GM19043 (cell line): ENCODE measurements around the gene CRY1.
A peak's percentile ranks its signal among the peaks of the same experiment; 100 is the strongest.

Source experiments
- ATAC-seq: cut with Tn5 transposase; IDR thresholded peaks from one replicate; pipeline ENCODE4 v1.9.1; 2021; ENCODE audit warnings: low read depth; ENCODE audit not compliant: unreplicated experiment

CRY1 gene

DNA sequence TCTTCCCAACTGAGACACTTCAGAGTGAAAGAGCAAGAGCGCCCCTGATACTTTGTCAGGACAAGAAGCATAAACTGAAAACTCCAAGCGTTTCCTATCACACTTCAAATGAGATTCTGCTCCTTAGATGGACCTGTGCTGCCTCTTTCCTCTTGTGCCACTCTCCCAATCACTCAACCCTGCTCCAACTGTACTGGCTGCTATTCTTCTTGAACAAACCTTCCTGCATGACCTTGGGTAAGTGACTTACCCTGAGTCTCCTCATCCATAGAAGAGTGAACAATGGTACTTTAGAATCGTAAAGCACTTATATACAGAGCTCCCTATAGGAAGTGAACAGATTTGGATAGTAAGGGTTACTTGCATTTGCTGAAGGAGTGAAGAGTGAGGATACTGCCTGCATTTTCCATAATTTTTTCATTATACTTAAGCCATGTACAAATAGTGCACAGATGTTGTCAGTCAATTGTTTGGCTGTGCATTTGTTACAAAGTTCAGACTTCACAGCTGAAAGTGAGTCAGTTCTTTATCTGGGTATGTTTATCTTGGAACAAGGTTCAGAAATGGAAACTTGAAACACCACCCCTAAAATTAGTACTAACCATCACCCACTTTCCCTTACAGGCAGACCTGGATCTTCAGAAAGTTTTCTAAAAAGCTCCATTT lies 117.2 kb downstream of the CRY1 start:
- no peak for ATAC-seq

DNA sequence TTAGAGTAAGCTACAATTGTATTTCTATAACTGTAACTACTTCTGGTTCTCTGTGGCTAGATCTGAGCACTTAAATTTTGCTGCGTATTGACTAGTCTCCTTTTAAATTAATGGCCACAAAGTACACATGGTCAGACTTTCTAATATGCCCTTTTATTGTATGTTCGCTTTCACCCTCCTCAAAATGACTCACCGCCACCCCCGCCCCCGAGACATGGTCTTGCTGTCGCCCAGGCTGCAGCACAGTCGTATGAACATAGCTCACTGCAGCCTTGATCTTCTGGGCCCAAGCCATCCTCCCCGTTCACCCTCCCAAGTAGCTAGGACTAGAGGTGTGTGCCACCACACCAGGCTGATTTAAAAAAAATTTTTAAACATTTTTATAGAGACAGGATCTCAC lies 118.3 kb downstream of the CRY1 start:
- no peak for ATAC-seq

DNA sequence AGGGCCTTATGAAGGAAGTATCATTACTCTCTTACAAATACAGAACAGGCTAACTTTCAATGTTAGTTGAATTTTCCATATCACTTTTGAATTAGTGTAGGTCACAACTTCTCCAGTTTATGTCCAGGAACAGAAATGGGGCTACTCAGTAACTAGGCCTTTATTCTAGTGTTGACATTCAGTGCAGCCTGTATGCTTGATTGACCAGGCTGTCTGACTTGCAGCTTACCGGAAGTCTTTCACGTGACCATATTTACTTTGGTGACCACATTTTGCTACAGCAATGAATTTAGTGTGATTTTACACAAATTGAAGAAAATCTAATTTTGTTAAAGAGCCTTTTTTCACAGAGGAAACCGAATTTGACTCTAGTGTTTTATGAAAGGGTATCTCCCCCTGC lies 118.8 kb downstream of the CRY1 start:
- ATAC-seq, result peak; percentile 95

DNA sequence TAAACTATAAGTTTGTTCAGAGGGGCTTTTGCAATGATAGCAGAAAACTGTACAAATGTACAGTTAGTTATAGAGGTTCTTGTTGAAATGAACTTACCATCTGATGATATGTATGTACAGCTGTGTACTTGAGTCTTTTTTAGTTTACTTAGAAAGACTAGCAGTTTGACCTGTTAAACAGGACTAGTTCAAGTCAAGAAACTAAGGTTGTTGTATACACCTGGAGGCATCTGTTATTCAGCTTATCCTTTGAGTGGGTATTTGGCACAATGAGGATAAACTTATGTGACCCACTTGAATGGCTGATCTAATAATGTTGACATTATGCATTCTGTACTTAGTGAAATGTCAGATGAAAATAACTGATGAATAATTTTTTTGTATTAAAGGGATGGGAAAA lies 119.8 kb downstream of the CRY1 start:
- no peak for ATAC-seq

DNA sequence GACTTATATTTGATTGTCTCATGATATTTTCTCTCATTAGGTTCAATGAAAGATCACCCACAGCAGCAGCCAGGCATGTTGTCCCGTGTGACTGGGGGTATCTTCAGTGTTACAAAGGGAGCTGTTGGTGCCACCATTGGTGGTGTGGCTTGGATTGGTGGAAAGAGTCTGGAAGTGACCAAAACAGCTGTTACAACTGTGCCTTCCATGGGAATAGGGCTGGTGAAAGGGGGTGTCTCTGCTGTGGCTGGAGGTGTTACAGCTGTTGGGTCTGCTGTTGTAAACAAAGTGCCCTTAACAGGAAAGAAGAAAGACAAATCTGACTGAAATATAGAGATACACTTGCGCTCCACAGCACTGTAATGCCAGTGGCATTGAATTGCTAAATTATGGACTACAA lies 122.3 kb downstream of the CRY1 start:
- no peak for ATAC-seq

DNA sequence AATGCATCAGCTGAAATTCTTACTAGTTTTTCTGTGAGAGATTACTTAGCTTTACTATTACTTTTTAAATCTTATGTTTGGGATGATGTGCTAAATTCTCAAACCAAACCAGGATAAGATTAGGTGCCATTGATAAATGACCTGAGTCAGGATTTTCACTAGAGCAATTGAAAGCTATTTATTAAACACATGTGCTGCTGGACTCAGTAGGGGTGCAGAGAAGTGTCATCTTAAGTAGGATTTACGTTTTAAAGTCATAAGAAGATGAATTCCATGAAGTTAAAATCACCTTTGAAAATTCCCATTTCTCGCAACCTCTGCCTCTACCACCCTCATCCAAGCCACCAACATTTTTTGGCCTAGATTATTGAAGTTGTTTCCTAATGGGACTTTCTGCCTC lies 128.8 kb downstream of the CRY1 start:
- no peak for ATAC-seq

DNA sequence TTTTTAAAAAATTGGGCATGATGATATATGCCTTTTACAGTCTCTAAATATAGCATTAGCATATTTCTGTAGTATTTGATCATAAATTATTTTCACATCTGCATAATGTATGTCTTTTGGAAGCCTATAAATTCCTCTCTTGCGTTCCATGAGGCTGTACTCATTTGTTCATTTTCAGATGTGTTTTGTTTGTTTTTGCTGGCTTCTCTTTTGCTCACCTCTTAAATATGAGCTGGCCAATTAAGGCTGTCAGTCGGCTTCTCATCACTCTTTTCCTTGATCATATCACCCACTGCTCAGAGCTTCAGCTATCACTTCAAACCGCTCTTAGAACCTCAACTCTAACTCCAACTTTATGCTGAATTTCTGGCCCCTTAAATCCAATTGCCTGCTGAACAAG lies 131.1 kb downstream of the CRY1 start:
- ATAC-seq, result no peak

DNA sequence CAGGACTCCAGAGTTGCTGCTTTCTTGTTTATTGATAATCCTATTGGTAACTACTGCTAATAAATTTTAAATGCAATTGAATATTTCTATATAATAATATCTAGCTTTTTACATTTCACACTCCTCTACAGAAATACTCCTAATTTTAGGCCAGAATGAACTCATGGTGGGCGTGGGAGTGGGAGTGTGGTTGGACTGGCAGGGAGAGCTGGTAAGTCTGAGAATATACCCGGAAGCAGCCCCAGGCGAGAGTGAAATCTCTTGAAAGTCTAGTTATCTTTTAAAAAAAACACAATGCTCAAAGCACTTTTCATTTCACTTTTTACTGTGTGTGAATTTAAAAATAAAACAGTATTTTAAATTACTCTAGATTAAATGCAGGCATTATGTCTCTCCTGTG lies 132.9 kb downstream of the CRY1 start:
- no peak for ATAC-seq

DNA sequence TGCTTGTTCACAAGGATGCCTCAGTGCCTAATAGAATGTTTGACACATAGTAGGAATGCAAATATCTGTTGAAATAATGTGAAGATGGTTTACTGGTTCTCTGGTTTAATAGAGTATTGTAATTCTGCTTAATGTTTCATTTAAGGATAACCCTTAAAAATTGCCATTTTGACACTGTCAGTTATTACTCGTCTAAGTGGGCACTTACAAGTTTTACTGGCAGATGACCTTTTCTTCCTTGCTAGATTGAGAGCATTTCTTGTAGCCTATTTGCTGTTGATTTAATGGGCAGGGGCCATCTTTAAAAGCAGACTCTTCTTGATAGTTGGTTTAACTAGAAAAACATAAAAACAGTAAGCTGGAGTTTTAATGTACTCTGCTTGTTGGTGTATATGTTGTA lies 135.8 kb downstream of the CRY1 start:
- no peak for ATAC-seq

DNA sequence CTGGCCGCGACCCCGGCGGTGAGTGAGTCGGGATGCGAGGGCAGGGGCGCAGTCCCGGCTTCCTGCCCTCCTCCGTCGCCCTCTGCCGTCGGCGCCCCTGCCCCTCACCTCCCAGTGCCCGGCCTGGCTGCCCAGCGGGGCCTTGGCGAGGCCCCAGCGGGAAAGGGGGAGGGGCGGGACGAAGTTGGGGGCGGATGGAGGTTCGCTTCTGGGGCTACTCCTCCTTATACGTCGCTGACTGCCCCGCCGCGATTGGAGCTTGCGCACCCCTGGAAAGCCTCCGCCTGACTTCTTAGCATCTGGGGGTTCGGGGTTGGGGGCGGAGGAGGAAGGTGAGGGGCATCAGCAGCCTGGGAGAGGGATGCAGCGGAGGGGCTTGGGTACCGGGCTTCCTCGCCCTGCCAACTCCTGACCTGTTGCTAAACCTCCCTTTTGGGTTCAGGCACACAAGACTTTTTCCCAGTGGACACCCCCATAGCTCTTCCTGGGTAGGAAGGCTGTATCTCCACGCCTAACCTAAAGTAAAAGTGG lies 137.2 kb downstream of the CRY1 start:
- ATAC-seq, result peak; percentile 23

DNA sequence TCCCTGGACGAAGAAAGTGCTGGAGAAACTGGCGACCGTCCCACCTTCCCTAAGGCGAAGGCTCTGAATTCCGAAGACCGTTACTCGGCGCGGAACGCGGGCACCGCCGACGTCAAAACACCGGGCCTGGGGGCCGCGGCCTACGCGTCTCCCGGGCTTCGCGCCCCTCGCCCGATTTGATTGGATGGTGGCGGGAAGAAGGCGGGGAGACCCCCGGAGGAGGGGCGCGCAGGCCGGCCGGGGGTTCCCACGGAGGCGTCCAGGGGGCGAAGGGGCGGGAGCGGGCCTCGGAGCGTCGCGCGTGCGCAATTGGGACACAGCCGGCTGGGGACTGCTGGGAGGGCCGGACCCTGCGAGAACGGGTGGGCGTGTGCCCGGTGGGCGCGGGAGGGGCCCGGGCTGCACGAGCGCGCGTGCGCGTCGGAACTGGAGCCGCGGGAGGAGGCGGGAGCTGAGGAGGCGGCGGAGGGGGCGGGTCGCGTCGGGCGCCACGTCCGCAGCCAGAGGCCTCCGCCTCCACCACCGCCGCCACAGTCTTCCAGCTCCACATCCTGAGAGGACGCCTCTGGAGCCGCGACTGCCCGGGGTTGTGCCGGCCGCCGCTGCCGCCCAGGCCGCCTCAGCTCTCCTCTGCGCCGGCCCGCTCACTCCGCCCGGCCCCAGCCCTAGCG lies 137.8 kb downstream of the CRY1 start, which contains the start of gene TMEM263:
TMEM263 (plus strand) TSS at position 531 of the 671 bp plus-strand sequence. CDS start 11,210 bp downstream, outside the sequence.
- ATAC-seq, result peak; percentile 68

DNA sequence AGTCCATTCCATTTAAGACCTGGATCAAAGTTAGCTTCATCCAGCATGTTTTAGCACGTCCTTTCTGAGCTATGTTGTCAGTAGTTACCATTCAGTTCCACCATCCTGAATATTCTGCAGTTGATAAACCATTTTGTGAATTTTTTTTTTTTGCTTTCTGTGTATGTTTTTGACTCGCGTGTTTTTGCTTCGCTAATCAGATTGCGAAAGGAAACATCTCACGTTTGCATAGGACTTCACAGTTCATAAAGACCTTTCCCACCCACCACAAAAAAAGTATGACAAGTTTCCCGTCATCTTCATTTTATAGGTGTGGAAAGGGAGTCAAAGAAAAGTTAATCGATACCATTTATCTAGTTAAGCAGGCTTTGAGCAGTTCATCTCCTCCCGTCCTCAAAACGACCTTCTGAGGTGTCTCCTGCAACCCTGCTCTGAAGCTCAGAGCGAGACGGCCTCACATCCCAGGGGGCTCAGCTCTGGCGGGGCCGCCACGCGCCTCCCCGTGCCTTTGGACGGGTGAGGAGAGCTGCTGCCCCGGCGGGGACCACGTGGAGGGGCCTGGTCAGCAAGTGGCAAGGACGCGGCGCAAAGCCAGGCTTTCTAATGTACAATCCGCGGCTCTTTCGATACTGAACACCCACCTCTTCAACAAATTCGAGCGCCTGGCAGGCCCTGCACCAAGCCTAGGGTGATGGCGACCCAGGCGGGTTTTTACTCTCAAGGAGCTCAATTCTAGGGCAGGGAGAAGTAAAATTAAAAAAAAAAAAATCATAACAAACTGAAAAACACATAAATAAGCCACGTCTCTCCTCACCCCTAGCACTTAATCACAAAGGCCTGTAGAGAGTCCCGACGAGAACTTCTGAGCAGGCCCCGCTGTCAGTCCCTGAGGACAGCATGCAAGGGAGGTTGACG lies 138.6 kb downstream of the CRY1 start:
- peak; percentile 10 for ATAC-seq

DNA sequence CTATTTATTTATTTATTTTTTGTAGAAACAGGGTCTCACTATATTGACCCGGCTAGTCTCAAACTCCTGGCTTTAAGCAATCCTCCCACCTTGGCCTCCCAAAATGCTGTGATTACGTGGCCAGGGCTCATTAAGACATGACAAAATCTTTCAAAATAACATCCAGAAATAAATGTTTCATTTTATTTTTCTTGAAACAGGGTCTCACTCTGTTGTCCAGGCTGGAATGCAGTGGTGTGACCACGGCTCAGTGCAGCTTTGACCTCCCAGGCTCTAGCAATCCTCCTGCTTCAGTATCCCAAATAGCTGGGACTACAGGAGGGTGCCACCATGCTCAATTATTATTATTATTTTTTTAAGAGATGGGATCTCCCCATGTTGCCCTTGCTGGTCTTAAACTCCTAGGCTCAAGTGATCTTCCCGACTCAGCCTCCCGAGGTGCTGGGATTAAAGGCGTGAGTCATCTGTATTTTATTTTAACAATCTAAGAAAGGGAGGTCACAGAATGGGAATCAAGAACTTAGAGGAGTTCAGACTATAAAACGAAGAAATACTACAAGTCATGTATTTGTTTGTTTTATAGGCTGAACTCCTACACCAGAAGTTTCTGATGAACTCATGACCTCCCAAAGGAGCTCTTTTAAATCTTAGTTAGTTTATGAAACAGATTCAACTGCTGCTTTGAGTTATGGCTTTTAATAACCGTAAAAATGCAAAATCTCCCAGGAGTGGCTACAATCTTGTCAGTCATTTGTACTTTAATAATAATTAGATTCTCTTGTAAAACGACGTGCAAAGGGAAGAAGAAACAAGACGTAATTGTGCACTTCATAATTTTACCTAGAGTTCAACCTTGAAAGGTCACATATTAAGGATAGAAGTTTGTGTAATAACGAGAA lies 139.7 kb downstream of the CRY1 start:
- ATAC-seq, result no peak

DNA sequence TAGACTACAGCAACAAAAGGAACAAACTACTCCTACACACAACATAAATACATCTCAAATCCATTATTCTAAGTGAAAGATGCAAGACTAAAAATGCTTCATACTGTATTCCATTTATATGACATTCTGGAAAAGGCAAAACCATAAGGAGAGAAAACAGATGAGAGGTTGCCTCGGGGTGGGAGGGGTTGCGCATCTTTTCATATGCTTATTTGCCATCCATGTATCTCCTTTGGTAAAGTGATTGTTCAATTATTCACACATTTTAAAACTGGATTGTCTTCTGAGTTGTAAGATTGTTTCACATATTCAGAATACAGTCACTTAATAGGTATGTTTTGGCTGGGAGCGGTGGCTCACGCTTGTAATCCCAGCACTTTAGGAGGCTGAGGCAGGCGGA lies 142.8 kb downstream of the CRY1 start:
- ATAC-seq, result no peak

DNA sequence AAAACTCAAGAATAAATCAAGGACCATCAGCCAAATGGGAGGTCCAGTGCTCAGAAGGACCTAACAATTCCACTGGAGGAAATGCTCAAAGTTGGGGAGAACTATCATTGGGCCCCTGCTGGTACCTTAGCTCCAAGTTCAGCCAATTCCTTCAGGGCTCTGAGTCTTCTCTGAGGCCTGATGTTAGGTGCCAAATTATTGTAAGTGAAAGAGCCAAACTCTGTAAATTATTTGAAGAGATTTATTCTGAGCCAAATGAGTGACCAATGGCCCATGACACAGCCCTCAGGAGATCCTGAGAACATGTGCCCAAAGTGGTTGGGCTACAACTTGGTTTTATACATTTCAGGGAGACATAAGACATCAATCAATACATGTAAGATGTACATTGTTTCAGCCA lies 145.9 kb downstream of the CRY1 start:
- no peak for ATAC-seq

DNA sequence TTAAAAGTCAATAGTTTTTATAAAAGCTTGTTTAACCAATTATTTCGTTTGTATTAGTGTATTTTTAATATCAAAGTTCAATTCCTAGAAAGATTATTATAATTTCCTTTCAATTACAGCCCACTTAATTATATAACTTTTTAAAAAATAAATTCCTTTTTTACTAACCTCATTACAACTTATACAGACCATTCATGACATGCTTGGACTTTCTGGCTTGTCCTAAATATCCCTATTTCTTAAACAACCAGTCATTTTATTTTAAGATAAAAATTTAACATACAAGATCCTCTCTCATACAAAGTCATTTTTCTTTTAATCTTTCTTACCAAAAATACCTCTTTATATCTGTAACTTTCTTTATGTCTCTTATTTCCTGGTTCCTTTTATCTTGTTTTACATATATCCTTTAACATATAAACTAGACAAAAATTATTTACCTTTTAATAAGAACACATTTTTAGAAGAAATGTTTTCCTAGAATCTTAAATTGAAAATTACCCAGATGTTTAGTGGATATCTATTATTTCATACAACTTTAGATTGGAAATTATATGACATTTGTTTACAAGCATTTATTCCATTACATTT lies 148.0 kb downstream of the CRY1 start:
- ATAC-seq, result no peak

DNA sequence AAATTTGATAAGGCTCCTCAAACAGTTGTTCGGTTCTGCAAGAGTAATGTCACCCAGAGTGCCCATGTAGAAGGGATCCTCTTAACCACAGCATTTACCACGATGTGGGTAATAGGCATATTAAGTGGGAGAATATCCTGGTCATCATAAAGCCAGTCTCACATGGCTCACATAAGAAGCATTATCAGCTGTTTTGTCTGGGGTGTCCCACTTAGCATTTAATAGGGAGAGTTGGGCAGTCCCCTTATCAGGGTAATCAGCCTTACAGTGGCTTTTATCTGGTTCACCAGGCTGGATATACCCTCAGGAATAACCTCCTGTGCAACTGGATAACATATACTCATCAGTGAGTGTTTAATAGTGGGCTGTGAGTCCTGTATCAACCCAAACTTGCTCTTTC lies 150.6 kb downstream of the CRY1 start:
- no peak for ATAC-seq

DNA sequence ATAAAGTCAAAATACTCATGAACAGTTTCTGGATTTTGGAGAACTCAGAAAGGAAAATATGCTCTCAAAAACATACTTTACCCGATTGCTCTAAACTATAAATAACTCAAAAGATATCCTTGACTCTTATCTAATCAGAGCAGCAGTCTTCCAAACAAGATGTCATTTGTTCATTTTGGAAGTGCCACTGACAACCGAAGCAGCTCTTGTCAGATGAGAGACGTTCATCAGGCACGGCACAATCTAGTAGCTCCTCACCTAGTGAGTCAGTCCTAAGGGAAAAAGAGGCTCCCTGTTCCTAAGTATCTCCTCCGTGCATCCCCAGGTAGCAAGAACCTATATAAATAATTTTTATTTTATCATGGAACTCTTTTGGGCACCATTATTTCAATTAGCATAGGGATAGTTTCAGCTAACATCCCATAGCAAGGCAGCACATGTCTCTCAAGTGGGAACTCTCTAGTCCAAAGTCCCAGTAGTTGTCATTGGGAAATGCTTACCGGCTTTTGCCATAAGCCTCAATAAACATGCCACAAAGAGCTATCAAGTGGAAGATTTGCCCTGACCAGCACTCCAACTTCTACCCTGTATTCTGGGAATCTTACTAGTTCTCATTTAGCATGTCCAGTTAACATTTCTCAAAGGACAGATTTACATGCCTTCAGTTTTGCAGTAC lies 151.7 kb downstream of the CRY1 start:
- ATAC-seq, result no peak
